ENCODE results near the gene MYBBP1A.

Gene MYBBP1A

DNA sequence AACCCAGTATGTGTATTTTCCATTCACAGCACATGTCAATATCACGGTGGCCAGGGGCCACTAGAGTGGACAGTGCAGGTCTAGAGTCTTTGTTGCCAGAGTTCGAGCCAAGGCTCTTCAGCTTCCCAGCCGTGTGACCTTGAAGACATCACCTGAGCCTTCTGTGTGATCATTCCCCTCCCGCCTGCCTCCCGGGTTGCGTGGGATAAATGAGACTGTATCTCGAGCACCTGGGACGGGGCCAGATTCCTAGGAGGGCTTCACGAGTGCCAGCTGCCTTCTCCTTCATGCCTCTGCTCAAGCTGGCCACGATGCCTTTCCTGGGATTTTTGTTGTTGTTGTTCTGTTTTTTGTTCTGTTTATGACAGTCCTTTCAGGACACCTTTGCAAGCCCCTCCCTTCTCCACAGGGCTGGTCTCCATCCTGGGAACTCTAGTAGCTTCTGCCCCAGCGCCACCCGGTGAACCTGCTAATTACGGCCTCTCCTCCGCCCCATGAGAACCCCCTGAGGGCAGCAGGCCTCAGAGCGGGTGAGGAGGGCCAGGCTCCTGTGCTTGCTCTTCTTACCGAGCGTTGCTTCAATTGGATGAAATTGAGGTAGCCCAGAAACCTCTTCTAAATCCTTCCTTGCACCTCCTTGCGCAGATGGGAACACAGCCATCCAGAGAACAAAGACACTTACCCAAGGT, 52.6 kb downstream of the MYBBP1A start:
- no peak for DNase-seq (ENCODE audit: low read depth)

DNA sequence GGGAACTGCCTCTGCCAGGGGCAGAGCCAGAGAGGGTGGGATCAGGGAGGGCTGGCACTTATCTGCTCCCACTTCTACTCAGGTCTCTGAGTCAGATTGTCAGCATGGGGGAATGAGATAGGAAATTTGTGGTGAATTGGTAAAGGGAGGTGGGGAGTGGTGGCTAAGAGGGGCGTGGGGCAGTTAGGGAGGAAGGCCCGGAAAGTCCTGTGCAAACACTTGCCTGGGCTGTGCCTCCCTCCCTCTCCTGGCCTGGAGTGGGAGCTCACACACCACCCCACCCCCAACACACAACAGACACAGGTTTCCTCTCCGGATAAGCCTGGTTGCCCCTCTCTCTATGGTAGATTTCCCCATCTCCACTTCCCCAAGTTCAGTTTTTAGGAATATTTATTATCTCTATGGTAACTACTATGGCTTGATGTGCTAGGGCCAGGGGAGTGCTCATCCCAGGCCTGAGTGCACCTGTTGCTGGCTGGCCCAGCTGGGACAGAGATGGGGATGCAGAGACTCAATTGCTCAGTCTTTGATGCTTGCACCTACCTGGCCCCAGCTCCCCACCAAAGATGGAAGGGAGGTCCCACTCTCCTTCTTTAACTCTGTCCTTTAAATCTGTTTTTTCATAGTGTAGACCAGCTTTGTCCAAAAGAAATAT, 53.8 kb downstream of the MYBBP1A start:
- DNase-seq (ENCODE audit: low read depth) = no peak

DNA sequence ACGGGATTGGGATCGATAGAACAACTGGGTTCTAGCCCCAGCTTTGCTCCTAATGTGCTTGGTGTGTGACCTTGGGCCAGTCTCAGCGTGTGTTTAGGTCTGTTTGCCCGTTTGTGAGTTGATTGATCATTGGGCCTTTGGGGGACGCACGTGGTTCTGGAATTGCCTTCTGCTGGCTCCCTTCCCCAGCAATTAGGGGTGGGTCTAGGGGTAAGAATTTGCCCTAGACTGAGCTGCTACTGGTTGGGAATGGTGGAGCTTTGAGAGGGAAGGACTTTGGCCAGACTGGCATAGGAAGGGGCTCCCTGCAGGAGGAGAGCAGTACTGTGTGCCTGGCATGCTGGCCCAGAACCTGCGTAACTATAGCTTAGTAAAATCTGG, 55.0 kb downstream of the MYBBP1A start:
- no peak for DNase-seq (ENCODE audit: low read depth)

DNA sequence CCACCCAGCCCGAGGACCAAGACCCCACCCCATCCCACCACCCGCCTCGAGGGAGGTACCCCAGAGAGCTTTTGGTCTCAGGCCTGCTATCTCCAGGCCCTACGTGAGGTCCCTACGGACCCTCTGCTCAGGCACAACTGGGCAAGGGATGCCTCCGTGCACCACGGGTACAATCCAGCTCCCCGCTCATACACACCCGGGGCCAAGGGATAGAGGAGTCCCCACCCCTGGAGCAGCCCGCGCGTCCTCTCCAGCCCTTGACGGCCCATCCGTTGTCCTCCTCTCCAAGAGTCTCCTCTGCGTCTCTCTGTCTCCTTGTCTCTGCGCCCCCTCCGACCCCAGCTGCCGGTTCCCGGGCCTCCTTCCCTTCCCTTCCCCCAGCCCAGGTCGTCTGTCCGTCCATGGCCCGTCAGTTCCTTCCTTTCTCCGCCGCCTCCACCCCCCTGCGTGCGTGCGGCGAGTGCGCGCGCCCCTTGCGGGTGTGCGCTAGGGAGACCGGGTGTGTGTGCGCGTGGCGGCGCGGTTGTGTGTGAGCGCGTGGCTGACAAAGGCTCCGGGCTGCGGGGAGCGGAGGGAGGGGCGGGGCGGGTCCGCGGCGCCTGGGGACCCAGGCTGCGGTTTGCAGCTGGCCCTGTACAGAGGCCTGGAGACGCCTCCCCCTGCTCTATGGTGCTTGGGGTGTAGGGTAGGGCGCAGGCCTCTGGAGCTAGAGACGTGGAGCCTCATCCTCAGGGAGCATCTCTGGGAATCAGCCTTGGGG, 55.6 kb downstream of the MYBBP1A start:
- DNase-seq (ENCODE audit: low read depth) = no peak

DNA sequence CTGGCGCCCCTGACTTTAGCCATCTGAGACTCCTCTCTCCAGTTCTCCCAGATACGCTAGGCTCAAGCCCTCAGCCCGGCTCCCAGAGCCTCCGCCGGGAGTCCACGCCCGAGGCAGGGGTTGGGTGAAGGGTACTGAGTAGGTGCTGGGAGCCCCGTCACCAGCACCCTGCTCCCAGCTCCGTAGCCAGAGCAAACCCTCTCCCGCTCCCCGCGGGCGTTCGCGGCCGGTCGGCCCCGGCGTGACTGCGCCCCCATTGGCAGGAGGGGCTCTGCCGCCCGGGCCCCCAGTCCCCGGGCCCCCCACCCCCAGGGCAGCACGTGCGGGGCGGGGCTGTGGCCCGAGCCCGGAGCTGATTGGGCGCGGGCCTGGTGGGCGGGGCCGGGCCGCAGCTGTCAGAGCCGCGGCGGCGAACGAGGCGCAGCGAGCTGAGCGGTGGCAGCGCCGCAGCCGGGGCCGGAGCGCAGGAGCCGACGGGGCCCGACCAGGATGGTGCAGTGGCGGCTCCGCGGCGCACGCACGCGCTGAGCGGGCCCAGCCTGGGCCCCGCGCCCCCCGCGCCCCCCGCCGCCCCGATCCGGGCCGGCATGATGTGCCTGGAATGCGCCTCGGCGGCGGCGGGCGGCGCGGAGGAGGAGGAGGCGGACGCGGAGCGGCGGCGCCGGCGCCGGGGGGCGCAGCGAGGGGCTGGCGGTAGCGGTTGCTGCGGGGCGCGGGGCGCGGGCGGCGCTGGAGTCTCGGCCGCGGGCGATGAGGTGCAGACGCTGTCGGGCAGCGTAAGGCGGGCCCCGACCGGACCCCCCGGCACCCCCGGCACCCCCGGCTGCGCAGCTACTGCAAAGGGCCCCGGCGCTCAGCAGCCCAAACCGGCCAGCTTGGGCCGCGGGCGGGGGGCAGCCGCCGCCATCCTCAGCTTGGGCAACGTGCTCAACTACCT, 56.5 kb downstream of the MYBBP1A start, which contains the start of gene SPNS2:
SPNS2 (plus strand) TSS at position 421 of the 937 bp plus-strand sequence; CDS start at position 588, 167 bp downstream.
- no peak for DNase-seq (ENCODE audit: low read depth)

DNA sequence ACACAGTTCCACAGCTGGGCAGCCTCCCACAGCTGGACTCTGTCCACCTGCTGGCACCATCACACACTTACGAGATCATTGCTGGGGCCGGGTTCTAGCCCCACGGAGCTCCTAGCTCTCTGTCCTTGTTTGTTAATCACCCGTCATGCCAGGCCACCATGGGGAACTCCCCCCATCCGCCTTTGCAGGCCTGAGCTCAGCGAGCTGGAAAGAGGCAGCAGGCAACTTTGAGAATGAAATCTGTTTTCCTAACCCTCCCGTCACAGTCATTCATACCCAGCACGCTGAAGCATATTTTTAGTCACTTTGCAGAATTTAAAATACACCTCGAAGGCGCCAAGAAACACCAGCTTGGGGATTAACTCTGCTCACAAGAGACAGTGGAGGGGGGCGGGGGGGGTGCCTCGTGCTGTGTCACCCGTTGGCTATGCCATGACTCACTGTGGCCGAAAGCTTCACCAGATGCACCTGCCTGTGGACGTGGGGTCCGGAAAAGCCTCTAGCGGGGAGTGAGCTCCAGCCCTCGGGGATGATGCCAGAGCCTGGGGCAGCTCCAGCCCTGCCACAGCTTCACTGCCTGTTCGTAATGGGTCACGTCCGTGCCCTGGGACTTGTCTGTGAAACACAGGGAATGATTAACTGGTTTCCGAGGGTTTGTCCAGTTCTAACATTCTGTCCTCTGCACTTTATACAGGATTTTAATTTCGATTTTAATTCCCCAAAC, 57.9 kb downstream of the MYBBP1A start:
- DNase-seq (ENCODE audit: low read depth) = no peak

DNA sequence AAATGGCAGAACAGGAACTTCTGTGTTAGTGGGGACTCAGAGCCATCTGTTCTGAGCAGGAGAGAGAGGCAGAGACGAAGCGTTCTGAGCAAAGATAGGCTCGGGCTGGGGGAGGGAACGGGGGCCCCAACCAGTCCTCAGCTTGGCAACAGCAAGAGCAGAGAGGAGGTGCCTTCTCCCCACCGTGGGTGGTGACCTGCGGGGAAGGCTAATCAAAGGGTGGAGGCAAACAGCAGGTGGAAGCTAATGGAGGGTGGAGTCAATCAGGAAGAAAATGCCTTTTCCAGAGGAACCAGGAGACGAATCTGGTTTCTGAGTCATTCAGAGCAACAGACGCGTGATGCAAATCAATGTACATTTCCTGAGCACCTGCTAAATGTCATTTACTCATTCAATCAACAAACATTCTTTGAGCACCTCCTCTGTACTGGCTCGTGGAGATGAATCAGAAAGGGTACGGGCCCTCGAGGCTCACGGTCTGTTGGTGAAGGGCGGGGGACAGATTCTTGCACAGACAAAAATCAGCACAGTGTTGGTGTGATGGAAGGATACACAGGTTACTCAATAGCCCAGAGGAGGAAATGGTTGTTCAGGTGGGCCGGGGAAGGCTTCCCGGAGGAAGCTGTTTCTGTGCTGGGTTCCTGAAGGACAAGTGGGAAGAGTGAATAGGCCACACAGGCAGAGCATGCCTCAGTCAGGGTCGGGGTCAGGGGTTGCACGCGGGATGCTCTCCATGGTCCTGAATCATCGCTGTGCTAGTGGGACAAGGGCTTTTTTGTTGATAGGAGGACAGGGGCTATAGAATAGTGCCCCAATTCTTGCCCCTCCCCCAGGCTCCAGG, 62.2 kb downstream of the MYBBP1A start:
- DNase-seq (ENCODE audit: low read depth) = no peak

DNA sequence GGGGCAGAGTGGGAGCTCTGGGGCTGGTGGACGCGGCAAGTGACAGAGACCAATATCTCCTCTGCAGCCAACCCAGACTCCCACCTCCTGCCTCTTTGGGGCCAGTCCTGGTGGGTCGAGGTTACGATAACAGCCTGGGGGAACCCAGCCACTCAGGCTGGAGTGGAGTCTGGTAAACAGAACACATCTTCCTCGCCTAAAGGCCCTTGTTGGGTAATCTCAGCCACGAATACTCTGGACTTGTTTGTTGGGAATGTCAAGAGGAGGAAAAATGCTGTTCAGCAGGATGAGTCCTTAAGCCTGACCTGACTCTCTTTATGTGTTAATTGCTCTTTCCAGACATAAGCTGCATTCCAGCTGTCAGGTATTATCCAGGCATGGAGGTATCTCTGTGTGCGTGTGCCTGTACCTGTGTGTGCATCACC, 64.5 kb downstream of the MYBBP1A start:
- no peak for DNase-seq (ENCODE audit: low read depth)

DNA sequence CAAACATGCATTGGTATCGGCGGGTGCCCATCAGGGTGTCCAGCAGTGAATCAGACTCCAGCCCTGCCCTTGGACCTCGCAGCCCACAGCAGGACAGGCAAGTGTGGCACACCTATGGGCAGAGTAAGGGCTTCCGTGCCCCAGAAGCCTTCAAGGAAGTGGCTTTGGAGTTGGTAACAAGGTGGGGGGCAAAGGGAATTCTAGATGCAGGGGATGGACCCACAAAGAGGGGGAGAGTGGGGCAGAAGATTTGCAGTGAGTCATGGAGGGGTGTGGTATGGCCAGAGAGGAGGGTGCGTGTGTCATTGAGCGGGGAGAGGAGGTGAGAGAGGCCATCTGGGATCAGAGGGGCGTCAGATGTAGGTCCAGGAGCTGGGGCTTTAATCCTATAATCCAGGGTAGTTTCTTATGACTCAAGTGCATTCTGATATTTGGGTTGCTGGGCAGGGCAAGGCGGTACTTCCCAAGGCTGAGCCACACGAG, 65.0 kb downstream of the MYBBP1A start:
- no peak for DNase-seq (ENCODE audit: low read depth)

DNA sequence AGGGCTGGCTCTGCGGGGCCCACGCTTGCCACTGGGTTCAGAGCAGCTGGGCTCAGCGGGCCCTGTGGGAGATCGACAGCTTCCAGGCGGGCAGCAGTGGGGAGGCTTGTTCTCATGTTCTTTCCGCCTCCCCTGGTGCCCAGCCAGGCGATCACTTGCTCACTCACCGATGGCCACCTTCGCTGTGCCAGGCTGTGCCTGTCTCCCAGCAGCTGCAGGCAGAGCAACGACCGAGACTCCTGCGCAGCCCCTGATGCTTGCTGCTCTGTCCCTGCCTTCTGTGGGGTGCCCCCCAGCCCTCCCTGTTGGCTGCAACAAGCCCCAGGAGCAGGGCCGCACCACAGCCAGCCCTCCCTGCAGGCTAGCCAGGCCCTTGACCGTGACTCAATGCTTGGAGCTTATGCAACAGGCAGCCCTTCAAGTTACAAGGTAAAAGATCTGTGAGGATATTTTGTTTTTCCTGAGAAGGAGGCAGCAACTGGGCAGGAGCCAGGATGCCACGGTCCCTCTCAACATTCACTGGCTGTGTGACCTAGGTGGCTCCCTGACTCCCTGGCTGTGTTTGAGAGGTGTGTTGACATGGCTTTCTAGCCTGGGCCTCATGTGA, 66.1 kb downstream of the MYBBP1A start:
- DNase-seq (ENCODE audit: low read depth) = no peak
